HEK293T (cell line): ENCODE data around the gene EXOC3L1.
A peak's percentile ranks its signal among the peaks of the same experiment; 100 is the strongest.

ENCODE experiments used
- BHLHE40 ChIP-seq: fragments of 450-650 bp; IDR thresholded peaks from 2 replicates; pipeline ENCODE4 v1.6.1; 2016; ENCODE audit warnings: mild to moderate bottlenecking, moderate library complexity, borderline replicate concordance
- CTBP1 ChIP-seq: fragments of 450-650 bp; IDR thresholded peaks from 2 replicates; pipeline ENCODE4 v1.6.1; 2016; ENCODE audit warnings: borderline replicate concordance
- ELF4 ChIP-seq: fragments of 450-650 bp; IDR thresholded peaks from 2 replicates; pipeline ENCODE4 v1.6.1; 2017; ENCODE audit warnings: antibody characterized with exemption
- FOXA1 ChIP-seq: fragments of 450-650 bp; IDR thresholded peaks from 2 replicates; pipeline ENCODE4 v1.6.1; 2016; ENCODE audit warnings: mild to moderate bottlenecking
- FOXK2 ChIP-seq: fragments of 450-650 bp; IDR thresholded peaks from 2 replicates; pipeline ENCODE4 v1.6.1; 2016; ENCODE audit warnings: mild to moderate bottlenecking
- FOXM1 ChIP-seq: fragments of 450-650 bp; IDR thresholded peaks from 2 replicates; pipeline ENCODE4 v1.6.1; 2017; ENCODE audit warnings: mild to moderate bottlenecking, borderline replicate concordance
- HDGF ChIP-seq: fragments of 450-650 bp; IDR thresholded peaks from 2 replicates; pipeline ENCODE4 v1.6.1; 2017; ENCODE audit warnings: antibody characterized with exemption, borderline replicate concordance
- L3MBTL2 ChIP-seq: fragments of 450-650 bp; conservative IDR thresholded peaks from 2 replicates; pipeline ENCODE4 v1.6.1; 2016; ENCODE audit warnings: mild to moderate bottlenecking
- LEF1 ChIP-seq: fragments of 450-650 bp; IDR thresholded peaks from 2 replicates; pipeline ENCODE4 v1.6.1; 2017; ENCODE audit warnings: mild to moderate bottlenecking, borderline replicate concordance
- PKNOX1 ChIP-seq: fragments of 450-650 bp; IDR thresholded peaks from 2 replicates; pipeline ENCODE4 v1.6.1; 2016
- SP1 ChIP-seq: fragments of 450-650 bp; IDR thresholded peaks from 2 replicates; pipeline ENCODE4 v1.6.1; 2017
- SUZ12 ChIP-seq: fragments of 450-650 bp; IDR thresholded peaks from 2 replicates; pipeline ENCODE4 v1.6.1; 2016; ENCODE audit warnings: mild to moderate bottlenecking
- TARDBP ChIP-seq: fragments of 450-650 bp; IDR thresholded peaks from 2 replicates; pipeline ENCODE4 v1.6.1; 2016
- ZNF384 ChIP-seq: fragments of 450-650 bp; IDR thresholded peaks from 2 replicates; pipeline ENCODE4 v1.6.1; 2016

- no peak for TF ChIP-seq FOXA1
- TF ChIP-seq FOXM1: no peak
- no peak for TF ChIP-seq PKNOX1
- no peak for TF ChIP-seq SUZ12
- no peak for TF ChIP-seq LEF1
- TF ChIP-seq ELF4: no peak
- TF ChIP-seq TARDBP: no peak
- TF ChIP-seq L3MBTL2: peak; percentile 15
- TF ChIP-seq SP1: no peak
- TF ChIP-seq CTBP1: no peak
- no peak for TF ChIP-seq HDGF
- no peak for TF ChIP-seq FOXK2
- no peak for TF ChIP-seq BHLHE40
- no peak for TF ChIP-seq ZNF384
These were observed 31.0 kb downstream of the EXOC3L1 start for GRCh38 chr16:67158637-67159600.
